Activated naive CD8-positive, alpha-beta T cell treated with anti-CD3 and anti-CD28 coated beads, Interleukin-2, amount 50 U/mL, for 16 hours (primary cell): ENCODE results near the gene MMP19.
"Not testable (repeated sequence)": the region's sequence is repeated elsewhere in the genome, so short reads cannot be mapped to it uniquely, and the experiment has no call there.

Experiments used
- DNase-seq: peaks from one replicate; pipeline ENCODE4 v3.0.0-alpha.2; 2020; ENCODE audit warnings: low read depth, low spot score

The MMP19 gene

GRCh38 chr12:55842681-55843429, at the start of gene MMP19:
TSS of gene MMP19 (minus strand) at chr12:55842936. CDS start at chr12:55842830, 106 bp downstream.
- DNase-seq: no peak

- no peak for DNase-seq
Observed at GRCh38 chr12:55891310-55891709, 48.6 kb upstream of the MMP19 start.

GRCh38 chr12:55885113-55885512, 42.4 kb upstream of the MMP19 start:
- no peak for DNase-seq

GRCh38 chr12:55877824-55878223, 35.1 kb upstream of the MMP19 start:
- DNase-seq: no peak

- DNase-seq: no peak
Observed at GRCh38 chr12:55875704-55876467, 33.1 kb upstream of the MMP19 start.

- no peak for DNase-seq
Observed at GRCh38 chr12:55874443-55874842, 31.7 kb upstream of the MMP19 start.

GRCh38 chr12:55866454-55867004, 23.8 kb upstream of the MMP19 start:
- DNase-seq: not testable (repeated sequence)

- DNase-seq: no peak
Observed at GRCh38 chr12:55865327-55865726, 22.6 kb upstream of the MMP19 start.

GRCh38 chr12:55862931-55863330, 20.2 kb upstream of the MMP19 start:
- not testable (repeated sequence) for DNase-seq

GRCh38 chr12:55862286-55862685, 19.6 kb upstream of the MMP19 start:
- no peak for DNase-seq

GRCh38 chr12:55861871-55862270, 19.1 kb upstream of the MMP19 start:
- no peak for DNase-seq

- no peak for DNase-seq
Observed at GRCh38 chr12:55861396-55861795, 18.7 kb upstream of the MMP19 start.

- DNase-seq: no peak
Observed at GRCh38 chr12:55852740-55853139, 10.0 kb upstream of the MMP19 start.

- no peak for DNase-seq
Observed at GRCh38 chr12:55850893-55851292, 8.2 kb upstream of the MMP19 start.

- DNase-seq: no peak
Observed at GRCh38 chr12:55850401-55850800, 7.7 kb upstream of the MMP19 start.

GRCh38 chr12:55849616-55850343, 7.0 kb upstream of the MMP19 start:
- DNase-seq: no peak

GRCh38 chr12:55847603-55848291, 5.0 kb upstream of the MMP19 start:
- no peak for DNase-seq

- DNase-seq: no peak
Observed at GRCh38 chr12:55847033-55847432, 4.3 kb upstream of the MMP19 start.

GRCh38 chr12:55845785-55846496, 3.2 kb upstream of the MMP19 start:
- no peak for DNase-seq

GRCh38 chr12:55845361-55845760, 2.6 kb upstream of the MMP19 start:
- DNase-seq: no peak

GRCh38 chr12:55844961-55845360, 2.2 kb upstream of the MMP19 start:
- no peak for DNase-seq
